HG03521 (cell line): ENCODE results near the gene GDI2.

Source experiments
- ATAC-seq: cut with Tn5 transposase; IDR thresholded peaks from one replicate; pipeline ENCODE4 v1.9.1; 2021; ENCODE audit warnings: mild to moderate bottlenecking, moderate library complexity; ENCODE audit not compliant: unreplicated experiment

Gene GDI2

GRCh38 chr10:5746197-5746596, 67.0 kb downstream of the GDI2 start:
- no peak for ATAC-seq

- no peak for ATAC-seq
Measured at GRCh38 chr10:5744849-5745248, 68.4 kb downstream of the GDI2 start.

DNA sequence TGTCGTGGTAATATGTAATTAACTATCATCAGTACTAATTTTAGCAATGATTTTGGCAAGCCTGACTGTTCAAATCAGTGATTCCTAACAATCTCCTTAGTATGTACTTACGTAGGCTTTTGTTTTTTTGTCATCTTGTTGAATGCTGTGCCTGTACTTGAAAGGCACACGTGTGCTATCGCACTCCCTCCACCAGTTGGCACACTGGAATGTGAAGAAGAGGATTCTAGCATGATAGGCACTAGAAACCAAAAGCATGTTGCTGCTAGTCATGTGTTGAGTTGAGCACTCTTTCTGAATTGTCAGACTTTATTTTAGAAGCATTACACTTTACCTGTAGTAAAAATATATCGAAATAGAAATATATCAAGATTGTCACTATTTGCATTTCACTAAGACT, 69.5 kb downstream of the GDI2 start:
- no peak for ATAC-seq

- ATAC-seq = no peak
Measured at GRCh38 chr10:5742116-5742515, 71.1 kb downstream of the GDI2 start.

GRCh38 chr10:5741276-5741675, 72.0 kb downstream of the GDI2 start:
- no peak for ATAC-seq

DNA sequence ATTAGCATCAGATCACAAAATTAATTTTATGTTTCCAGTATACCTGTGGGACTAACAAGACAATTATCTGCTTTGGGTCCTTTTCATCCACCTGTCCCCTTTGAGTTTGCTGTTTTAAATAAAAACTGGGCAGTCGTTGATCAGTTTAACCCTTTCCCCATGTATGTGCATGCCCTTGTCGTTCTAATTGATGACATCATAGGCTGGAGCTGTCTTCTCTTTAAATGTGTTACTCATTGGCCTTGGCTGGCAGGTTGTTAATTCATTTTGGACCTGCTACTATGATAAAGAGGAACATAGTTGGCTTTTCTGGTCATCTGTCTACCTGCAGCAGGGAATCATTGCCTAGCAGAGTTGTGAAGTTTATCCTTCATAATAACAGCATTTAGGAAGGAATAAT, 74.8 kb downstream of the GDI2 start:
- no peak for ATAC-seq

GRCh38 chr10:5737352-5737751, 75.9 kb downstream of the GDI2 start:
- no peak for ATAC-seq

- ATAC-seq = no peak
Measured at GRCh38 chr10:5736591-5736990, 76.6 kb downstream of the GDI2 start.

DNA sequence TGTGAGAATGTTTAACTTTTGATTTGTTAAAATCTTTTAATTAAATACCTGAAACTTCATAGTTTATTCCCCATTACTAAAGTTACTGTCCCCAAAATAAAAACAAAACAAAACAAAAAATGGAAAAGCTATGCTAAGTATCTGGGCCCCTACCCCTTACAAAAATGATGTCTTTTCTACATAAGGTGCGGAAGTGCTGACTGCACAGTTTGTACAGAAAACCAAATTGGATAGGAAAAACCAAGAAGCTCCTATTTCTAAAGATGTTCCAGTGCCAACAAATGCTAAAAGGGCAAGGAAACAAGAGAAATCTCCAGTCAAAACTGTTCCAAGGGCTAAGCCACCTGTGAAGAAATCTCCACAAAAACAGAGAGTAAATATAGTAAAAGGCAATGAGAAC, 78.1 kb downstream of the GDI2 start:
- no peak for ATAC-seq

- no peak for ATAC-seq
Measured at GRCh38 chr10:5732141-5732540, 81.1 kb downstream of the GDI2 start.

DNA sequence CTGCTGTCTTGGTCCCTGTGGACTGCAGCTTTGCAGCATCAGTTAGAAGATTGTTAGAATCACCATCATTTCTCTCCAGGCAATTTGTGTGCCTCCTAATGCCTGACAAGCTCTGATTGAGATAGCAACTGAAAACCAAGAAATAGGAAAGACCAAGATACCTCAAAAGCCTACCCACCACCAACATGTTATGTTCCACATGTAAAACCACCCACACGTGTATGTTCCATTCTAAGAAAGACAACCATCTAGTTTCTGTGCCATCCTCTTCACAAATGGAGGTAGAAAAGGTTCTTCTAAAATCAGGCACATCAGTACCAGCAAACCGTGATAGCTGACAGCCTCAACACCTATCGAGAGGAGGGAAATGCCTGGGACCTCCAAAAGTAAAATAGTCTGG, 81.7 kb downstream of the GDI2 start:
- no peak for ATAC-seq

DNA sequence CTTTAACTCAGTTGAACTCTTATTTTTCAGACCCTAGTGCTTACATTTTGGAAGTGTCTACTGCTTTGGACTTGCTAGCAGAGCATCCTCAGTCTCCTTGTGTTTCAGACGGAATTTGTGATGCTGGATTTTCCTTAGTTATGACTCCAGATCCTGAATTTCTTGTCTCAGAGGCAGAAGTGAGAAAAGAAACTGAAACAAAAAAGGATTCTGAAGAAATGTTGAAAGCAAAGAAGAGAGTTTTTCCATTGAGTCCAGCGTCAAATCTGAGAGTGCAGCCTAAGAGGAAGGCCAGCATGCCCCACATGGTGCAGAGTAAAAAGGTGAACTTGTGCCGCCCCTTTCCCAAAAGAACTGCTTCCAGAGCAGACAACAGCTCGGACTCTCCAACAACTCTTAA, 82.5 kb downstream of the GDI2 start:
- ATAC-seq = no peak

DNA sequence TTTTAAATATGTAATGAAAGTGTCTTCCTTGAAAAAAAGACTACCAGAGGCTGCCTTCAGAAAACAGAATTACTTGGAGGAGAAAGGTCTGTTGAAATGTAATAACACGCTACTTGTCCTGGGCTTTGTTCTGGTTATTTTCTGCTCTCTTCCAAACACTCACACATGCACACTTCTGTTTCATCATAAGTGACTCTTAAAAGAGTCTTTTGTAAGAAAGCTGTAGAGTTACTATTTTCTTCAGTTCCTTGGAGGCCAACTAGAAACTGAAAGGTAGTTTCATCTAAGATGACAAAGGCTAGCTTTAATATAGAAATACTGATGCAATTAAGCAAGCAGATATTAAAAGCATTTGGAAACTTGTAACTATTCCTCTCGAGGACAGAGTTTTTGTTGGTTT, 89.5 kb downstream of the GDI2 start:
- no peak for ATAC-seq

DNA sequence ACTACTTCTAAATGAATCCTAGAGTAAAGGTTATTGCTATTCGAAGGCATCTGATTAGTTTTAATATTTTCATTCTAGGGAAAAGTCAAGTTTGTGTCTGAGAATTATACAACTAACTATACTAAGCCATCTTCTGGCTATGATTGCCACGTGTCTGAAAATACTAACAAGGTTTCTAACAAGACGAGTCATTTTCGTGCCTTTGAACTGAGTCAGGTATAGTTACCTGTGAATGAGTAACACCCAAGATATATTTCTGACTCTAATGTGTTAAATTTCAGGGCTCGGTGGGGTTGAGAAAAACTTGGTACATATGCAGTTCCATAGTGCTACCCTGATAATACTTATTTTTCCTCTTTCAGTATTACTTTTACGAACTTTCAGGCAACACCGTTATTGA, 93.1 kb downstream of the GDI2 start:
- ATAC-seq = no peak

DNA sequence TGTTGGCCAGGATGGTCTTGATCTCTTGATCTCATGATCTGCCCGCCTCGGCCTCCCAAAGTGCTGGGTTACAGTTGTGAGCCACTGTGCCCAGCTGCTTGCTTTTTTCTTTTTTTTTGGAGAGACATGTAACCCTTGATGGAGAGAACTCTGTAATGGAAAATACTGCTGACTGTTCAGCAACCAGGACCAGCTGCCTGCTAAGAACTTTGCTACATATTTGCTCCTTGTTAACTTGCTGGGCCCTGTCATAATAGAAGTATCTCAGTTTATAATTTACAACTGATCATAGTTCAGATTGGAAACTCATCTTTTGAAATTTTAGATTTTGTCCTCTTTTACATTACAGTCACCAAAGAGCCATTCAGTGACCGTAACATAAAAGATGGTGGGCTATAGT, 93.7 kb downstream of the GDI2 start:
- no peak for ATAC-seq
